Measurements from ENCODE around the gene MADD.

Gene MADD

GRCh38 chr11:47360341-47360740, 90.4 kb downstream of the MADD start:
- no peak for DNase-seq

DNA sequence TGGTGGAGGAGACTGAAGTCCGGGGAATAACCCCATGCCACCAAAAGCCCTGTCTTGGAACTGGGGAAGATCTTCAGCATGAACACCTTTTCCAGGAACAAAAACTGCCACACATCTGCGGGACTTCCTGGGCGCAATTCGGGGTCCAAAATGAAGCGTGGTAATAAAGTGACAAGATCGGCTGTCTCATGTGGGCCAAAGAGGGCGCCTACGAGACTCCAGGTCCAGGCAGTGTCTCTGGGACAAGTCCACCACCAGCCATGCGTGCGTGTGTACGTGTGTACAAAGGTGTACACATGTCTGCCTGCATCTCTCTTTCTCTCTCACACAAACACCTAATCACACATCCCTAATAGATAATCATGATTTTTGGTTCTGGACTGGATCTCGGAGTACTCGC, 91.5 kb downstream of the MADD start:
- DNase-seq: no peak

DNA sequence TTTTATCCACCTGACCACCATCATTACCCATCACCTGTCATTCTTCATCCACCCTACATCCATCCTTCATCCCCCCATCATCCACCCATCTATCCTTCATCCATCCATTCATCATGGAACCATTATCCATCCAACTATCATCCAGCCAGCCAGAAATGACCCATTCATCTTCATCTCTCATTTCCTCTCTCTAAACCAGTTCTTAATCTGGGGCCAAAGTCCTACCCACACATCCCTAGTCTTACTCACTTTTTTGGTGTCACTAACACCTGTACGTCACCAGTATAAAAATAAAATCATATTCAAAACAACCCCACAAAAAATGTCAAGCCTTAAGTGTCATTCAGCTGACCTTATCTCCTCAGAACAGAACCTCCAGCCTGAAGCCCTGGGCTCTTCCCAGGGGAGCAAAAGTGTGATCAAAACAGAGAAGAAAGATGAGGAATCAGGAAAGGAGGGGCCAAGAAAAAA, 96.1 kb downstream of the MADD start:
- no peak for DNase-seq

DNA sequence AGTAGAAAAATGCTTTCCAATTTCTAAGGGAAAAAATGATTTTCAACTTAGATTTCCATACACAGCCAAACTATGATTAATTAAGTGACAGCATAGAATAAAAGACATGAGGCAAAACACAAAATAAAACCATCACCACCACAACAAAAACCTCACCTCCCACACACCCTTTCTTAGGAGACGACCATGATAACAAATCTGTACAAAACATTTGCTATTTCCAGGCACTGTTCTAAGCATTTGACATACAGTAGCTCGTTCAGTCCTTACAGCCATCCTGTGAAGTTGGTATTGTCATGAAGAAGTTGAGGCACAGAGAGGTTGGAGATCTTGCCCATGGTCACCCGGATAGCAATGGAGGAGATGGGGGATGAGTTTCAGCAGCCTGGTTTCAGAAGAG, 99.7 kb downstream of the MADD start:
- DNase-seq: no peak

GRCh38 chr11:47372422-47372821, 102.5 kb downstream of the MADD start:
- DNase-seq: no peak

DNA sequence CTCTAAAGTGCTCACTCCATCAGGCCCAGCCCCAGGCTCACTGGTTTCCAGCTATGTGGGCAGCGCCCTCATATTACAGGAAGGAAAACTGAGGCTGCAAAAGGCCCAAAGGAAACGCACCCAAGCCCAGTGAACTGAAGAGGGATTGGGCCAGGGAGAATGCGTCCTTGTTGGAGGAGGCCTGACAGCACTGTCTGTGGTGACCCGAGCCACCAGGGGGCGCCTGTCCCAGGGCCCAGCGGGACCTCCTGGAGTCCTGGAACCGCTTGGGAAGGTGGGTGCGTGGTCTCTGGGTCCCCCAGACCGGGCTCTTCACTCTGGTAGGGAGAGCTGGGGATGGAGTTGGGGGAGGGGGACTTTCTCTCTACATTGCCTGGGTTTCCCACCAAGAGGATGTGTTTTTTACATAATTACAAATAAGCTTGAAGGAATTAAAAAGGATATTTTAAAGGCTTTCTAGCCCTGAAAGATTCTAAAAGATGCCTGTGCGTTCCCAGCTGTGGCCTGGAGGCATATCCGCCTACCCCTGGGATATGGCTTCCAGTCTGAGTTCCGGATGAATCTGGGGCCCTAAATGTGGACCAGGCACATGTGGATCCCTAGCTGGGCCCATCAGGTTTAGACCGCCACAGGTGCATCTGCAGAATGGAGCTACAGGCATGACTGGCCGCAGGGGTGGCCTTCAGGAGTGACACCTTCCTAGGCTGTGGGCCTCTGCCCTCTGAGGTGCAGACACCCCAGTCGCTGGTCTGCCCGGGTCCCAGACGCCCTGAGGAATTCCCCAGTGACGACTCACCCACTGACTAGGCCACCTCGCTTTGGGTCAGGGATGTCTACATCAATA, 104.2 kb downstream of the MADD start:
- DNase-seq: peak; percentile 86

DNA sequence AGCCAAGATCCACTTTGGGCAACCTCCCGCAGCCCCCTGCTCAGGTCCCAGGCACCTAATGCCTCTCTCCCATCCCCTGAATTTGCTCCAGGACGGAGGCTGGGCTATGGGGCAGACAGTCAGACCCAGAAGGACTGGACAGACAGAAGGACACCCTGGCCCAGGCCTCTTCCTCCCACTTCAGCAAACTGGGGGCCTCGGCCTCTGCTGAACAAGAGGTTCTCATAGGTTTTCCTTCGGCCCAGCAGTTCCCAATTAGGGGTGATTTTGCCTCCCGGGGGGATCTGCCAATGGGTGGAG, 104.7 kb downstream of the MADD start:
- no peak for DNase-seq

DNA sequence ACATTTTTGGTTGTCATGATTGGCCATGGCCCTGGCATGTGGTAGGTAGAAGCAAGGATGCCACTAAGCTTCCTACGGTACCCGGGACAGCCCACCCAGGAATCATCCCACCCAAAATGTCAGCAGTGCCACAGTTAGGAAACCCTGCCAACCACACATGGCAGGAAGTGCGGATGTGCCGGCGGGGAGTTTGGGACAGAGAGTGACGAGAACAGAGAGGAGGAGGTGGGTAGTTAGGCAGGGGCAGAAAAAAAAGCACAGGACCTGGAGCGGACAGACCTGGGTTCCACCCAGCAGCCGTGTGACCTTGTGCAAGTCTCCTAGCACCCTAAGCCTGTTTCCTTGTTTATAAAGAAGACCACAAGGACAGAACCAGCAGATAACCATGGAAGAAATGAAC, 105.1 kb downstream of the MADD start:
- no peak for DNase-seq

DNA sequence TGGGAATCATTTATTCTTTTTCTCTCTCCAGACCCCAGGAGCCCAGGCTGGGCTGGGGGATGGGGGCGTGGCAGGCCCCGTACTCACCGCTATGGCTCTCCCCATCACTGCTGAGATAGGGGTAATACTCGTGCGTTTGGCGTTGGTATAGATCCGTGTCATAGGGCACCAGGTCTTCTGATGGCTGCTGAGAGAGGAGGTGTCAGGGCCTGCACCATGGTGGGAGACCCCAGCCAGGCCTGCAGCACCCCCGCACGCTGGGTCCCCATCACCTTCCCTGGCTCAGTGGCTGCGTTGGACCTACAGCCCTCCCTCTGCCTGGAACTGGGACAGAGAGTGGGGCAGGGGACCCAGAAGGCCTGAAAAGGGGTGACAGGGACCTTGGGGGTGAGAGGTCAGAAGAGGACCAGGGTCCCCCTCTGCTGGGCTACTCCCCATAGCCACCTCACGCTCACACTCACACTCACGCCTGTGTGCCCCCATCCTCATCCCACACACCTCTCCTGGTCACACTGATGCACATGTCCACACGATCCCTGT, 105.7 kb downstream of the MADD start:
- DNase-seq: no peak

- DNase-seq: no peak
Observed at GRCh38 chr11:47376107-47376524, 106.2 kb downstream of the MADD start.

GRCh38 chr11:47376525-47377371, 106.8 kb downstream of the MADD start:
- no peak for DNase-seq

- DNase-seq: no peak
Observed at GRCh38 chr11:47377571-47378009, 107.7 kb downstream of the MADD start.

DNA sequence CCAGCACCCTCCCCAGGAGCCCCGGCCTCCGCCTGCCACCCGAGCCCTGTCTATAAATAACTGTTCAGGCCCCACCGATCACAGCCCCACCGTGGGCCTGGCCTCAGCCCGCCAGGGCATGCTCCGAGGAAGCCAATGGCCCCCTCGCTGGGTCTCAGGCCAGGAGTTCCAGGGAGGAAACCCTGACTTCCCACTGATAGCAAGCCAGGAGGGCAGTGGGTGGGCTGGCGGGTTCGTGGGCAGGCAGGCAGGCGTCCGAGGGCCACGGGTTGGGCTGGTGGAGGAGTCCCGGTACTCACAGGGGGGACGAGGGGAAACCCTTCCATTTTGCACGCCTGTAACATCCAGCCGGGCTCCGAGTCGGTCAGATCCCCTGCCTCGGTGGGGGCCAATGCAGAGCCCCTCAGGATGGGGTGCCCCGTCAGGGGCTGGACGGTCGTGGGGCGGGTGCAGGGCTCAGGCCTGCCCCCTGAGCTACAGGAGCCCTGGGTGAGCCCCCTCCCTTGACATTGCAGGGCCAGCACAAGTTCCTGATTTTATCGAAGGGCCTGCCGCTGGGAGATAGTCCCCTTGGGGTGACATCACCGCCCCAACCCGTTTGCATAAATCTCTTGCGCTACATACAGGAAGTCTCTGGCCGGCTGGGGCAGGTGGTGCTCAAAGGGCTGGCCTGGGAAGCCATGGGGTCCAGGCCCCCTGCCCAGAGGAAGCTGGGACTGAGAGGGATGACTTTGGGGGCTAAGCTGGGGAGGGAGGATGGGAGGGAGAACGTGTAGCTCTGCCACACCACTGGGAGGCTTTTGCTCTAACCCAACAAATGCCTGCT, 108.3 kb downstream of the MADD start, which contains the start of gene SPI1:
SPI1 (minus strand) TSS at position 538 of the 826 bp plus-strand sequence; CDS start at position 344, 194 bp downstream.
- no peak for DNase-seq

DNA sequence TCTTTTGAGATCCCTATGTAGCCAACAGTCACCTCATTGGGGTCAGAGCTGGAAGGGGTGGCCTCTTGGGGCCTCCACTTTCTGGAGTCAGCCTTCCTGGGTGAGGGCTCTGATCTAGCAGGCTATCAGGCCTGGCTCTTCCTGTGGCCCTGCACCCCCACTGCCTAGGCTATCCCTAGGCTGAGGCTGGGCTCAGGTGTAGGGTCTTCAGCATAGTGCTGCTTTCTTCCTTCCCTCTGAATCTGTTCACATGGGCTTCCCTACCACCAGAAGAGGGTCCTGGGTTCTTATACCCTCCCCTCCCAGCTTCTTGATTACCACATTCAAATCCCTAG, 108.9 kb downstream of the MADD start:
- no peak for DNase-seq

- DNase-seq: no peak
Observed at GRCh38 chr11:47379317-47379716, 109.4 kb downstream of the MADD start.

Data from stimulated activated CD4-positive, alpha-beta T cell treated with anti-CD3 and anti-CD28 coated beads, Interleukin-4, amount 100 ng/mL, for 1 hour (primary cell).